Raji (cell line): Measurements from ENCODE around the gene DIDO1.

ENCODE experiments used
- POLR2A ChIP-seq: IDR thresholded peaks from 2 replicates; pipeline ENCODE4 v1.6.1; 2011; ENCODE audit warnings: low read depth, low read length, control low read depth; ENCODE audit not compliant: insufficient read depth

The DIDO1 gene

DNA sequence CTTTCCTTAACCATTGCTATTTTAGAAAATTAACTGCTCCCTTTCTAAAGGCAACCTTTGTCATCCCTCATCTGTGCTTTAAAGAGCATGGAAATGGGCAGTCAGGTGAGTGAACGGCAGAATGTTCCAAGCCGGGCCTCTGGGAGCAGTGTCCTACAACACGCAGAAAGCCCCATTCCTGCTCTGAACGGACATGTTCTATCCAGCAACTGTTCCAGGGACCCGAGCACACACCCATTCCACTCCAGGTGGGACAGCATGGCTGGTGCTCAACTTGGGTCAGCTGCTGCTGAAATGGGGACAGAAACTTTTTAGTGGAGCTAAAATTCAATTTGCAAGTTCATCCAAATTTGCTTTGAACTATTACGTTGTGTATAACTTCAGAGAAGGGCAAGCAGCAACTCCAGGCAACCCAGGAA, 26.7 kb downstream of the DIDO1 start:
- TF ChIP-seq POLR2A: no peak

DNA sequence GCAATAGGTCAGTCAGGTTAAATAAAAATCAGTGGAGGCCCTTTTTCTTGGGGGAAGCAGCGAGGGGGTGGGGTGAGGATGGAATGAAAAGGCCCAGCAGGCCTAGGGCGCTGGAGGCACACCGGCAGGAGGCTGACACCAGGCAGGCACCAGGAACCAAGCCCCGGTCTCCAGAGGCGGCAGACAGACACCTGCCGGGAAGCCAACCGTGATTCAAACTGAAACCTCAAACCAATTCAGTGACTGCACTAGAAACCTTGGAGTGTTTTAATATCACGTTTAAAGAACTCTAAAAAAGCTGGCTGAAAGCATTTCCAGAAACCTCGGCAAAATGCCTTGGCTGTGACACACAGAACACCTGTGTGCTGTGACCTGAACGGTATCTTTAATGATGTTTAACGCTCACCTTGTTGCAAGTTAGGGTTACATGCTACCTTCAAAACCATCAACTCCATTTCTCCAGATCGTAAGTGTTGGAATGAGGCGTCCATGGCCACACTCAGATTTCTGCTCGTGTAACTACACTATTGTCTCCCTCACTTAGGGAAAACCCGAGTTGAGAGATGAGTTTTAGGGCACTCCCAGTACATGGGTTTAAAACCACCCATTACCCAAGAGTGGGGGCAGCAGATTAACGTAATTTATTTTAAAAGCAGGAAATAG, 27.2 kb downstream of the DIDO1 start:
- TF ChIP-seq POLR2A: no peak

GRCh38 chr20:62898093-62898964, 28.0 kb downstream of the DIDO1 start:
- TF ChIP-seq POLR2A: no peak

DNA sequence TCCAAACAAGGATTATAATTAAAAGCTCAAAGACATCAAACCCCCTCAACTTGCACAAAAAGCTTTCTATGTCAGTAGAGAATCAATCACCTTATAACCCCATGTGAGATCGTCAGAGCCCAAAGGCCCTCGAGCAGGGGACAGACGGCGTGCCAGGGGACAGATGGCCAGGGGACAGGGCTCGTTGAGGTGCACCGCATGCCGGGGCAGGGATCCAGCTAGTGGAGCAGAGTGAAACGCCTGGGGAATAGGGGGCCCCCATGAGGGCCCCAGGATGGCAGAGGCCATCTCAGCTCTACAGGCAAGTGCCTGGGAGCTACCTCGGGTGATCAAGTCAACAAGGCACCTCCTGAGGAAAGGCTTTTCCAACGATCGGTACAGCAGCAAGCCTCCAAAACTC, 28.6 kb downstream of the DIDO1 start:
- no peak for TF ChIP-seq POLR2A

DNA sequence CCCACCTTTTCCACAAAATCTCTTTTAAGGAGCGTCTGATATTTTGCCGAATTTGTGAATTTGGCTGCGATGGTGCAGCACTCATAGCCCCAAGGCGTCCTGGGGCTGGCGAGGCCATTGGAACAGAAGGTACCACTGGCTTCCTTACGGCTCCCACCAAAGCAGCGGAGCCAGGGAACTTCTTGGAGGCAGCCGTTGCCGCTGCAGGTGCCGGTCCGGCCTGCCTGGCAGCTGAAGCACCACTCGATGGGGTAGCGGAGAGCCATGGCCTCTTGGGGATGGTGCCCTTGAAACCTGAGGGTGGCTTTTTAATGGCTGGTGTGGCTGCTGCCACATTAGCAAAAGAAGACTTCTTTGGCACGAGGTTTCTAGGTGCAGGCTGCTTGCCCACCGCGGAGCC, 29.8 kb downstream of the DIDO1 start:
- TF ChIP-seq POLR2A: no peak

DNA sequence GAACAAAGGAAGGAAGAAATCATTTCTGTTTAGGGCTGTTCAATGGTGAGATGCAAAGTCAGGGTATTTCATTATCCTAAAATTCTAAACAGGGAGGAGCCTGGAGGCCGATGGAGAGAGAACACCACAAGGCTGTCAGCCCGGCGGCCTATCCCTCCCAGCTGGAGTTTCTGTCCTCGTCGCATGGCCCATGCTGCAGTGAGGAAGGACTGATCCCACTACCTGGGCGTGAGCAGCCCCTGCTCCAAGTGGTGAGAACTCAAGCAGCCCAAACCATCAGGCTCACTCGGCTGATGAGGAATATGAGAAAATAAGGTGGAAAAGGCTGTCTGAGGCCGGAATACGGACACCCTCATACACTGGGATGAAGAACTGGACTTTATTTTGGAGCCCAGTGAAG, 30.8 kb downstream of the DIDO1 start:
- TF ChIP-seq POLR2A: no peak

GRCh38 chr20:62894261-62894660, 32.0 kb downstream of the DIDO1 start:
- no peak for TF ChIP-seq POLR2A

GRCh38 chr20:62893700-62894099, 32.6 kb downstream of the DIDO1 start:
- no peak for TF ChIP-seq POLR2A

- no peak for TF ChIP-seq POLR2A
These were observed 33.7 kb downstream of the DIDO1 start for GRCh38 chr20:62892348-62893304.

DNA sequence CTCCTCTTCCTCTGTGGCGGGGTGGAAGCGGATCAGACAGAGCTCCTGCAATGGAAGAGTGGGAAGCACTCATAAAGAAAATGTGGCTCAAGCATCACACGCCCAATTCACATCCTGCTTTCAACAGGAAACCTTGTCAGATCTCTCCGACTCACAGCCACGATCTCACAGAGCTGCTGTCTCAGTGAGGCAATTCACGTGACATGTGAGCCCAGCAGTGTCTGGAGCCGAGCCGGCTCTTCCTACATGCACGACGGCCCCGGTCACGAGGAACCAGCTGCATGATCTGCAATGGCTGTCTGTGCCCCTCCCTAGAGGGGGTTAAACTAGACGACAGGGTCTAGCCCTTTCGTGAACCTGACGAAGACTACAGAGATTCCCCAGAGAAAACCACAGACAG, 35.2 kb downstream of the DIDO1 start:
- no peak for TF ChIP-seq POLR2A

DNA sequence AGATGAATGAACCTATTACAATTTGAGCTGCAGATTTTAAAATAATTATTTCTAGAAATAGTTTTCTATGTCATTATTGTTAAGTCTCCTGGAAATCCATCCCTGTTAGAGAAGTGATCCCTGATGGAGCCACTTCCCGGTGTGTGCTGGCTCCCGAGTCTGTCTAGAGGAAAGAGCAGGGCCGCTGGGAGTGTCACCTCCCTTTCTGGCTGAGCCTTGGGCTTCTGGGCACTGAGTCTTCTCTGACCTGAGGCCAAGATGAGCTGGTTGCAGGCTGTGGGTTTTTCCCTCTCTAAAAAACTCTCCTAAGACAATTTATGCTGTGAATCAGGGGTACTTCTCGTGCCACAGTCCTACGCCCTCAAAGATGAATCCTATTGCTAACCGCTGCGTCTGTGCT, 35.9 kb downstream of the DIDO1 start:
- TF ChIP-seq POLR2A: no peak

- TF ChIP-seq POLR2A: no peak
These were observed 36.4 kb downstream of the DIDO1 start for GRCh38 chr20:62889871-62890270.

GRCh38 chr20:62889411-62889810, 36.9 kb downstream of the DIDO1 start:
- TF ChIP-seq POLR2A: no peak

GRCh38 chr20:62888910-62889309, 37.4 kb downstream of the DIDO1 start:
- TF ChIP-seq POLR2A: no peak

DNA sequence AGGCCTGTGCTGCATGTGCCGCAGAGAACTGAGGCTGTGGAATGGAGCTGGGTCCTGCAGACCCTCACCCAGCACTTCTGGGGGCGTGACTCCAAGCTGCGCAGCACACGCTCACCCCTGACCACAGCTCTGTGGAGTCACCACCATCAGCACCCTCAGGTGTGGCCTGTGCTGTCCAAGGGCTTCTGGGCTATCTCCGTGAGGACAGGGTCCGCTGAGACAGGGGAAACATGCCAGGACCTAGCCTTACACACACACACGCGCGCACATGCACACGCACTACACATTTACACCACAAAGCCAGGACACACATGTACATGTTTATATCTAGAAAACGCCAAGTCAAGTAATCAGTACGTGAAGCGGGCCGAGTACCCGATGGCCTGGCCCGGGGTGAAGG, 37.9 kb downstream of the DIDO1 start:
- TF ChIP-seq POLR2A: no peak

DNA sequence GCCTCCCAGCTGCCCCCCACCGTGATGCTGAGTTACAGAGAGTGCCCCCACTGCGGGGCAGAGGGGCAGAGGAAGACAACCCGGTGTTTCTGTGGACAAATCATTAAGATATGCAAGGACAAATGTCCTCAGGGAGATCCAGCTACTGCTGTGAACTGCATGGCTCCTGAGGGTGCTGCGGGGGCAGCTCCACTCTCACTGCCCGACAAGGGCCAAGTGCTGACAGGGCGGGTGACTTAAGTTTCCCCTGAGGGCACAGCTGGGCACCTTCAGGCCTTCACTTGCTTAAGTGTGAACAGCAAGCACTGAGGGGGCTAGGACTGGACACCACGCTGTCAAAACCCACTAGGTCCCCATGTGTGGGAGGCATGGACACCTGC, 38.5 kb downstream of the DIDO1 start:
- TF ChIP-seq POLR2A: no peak
